ENCODE measurements around the gene IKBKE. TPM values are rescaled to one million over a fixed set of nuclear protein-coding genes. Genes with fewer than 3 reads are reported as not detected.

The IKBKE gene
- total RNA-seq, 2 experiments from 2014 or later: 68.3 to 70.1 TPM

GRCh38 chr1:206489980-206490770 is 19.9 kb downstream of the IKBKE start:
- POLR2A ChIA-PET: interaction anchor here (1.0 to 1.8 kb wide), 4 partner anchors 12 to 93 kb away, joined by 3 to 6 read pairs (median 4); partner anchors contain the start of gene RASSF5
- CTCF ChIA-PET: interaction anchor here (0.6 to 3.6 kb wide), 28 partner anchors 9 to 178 kb away, joined by 3 to 30 read pairs (median 6); partner anchors contain the start of genes DYRK3, EIF2D and IKBKE
- Mint-ChIP-seq H3K27ac (peak overlapping the region; percentile 68), H3K27me3 (ENCODE audit: low read depth) (no peaks in the 10 kb centered on the region), H3K4me1 (ENCODE audit: low read depth) (peaks cover 21% of the 10 kb centered on the region), H3K36me3 (ENCODE audit: low read depth) (peaks cover 67% of the 10 kb centered on the region), H3K4me3 (no peak overlapping the region), H3K9me3 (ENCODE audit: insufficient read depth) (no peaks in the 10 kb centered on the region)
- ATAC-seq (peak; percentile 84), DNase-seq (peak; percentile 78)

DNA sequence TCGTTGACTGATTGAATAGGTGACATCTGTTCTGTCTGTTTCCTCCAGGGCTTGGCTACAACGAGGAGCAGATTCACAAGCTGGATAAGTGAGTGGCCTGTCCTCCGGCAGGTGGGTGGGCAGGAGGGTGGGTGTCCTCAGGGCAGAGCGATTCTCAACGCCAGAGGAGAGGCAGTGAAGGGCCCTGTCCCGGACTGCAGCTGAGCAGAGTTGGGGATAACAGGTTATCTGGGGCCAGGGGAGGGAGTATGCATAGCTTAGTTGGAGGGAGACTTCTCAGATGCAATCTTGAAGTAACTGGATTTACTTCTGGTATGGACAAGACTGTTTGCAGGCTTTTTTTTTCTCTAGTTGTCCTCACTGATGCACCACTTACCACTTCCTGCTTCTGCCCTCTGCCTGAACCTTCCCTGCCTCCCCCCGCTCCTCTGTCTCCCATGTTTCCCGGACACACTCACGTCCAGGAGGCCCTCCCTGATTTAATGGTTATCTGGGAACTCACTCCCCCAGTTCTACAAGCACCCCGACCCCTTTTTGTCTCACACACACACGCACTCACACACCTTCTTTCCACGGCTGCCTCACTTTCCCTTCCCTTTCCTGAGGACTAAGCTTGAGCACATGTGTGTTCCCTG is 20.6 kb downstream of the IKBKE start:
- Mint-ChIP-seq H3K36me3 (ENCODE audit: low read depth) (peaks cover 65% of the 10 kb centered on the region), H3K27ac (peak overlapping the region; percentile 68), H3K27me3 (ENCODE audit: low read depth) (no peaks in the 10 kb centered on the region), H3K4me1 (ENCODE audit: low read depth) (peaks cover 21% of the 10 kb centered on the region), H3K4me3 (no peak overlapping the region), H3K9me3 (ENCODE audit: insufficient read depth) (no peaks in the 10 kb centered on the region)
- ATAC-seq (no peak), DNase-seq (no peak)
- POLR2A ChIA-PET: interaction anchor here (1.0 to 1.8 kb wide), 4 partner anchors 12 to 92 kb away, joined by 3 to 6 read pairs (median 4); partner anchors contain the start of gene RASSF5
- CTCF ChIA-PET: interaction anchor here (0.6 to 3.6 kb wide), 27 partner anchors 8 to 177 kb away, joined by 3 to 30 read pairs (median 5); partner anchors contain the start of genes DYRK3, EIF2D and IKBKE

GRCh38 chr1:206491616-206492015 is 21.3 kb downstream of the IKBKE start:
- Mint-ChIP-seq H3K27me3 (ENCODE audit: low read depth) (no peaks in the 10 kb centered on the region), H3K4me1 (ENCODE audit: low read depth) (peaks cover 25% of the 10 kb centered on the region), H3K36me3 (ENCODE audit: low read depth) (peaks cover 71% of the 10 kb centered on the region), H3K27ac (peak overlapping the region; percentile 32), H3K9me3 (ENCODE audit: insufficient read depth) (no peaks in the 10 kb centered on the region), H3K4me3 (no peak overlapping the region)
- ChIA-PET CTCF (interaction anchor here (1.5 to 3.6 kb wide), 10 partner anchors 11 to 175 kb away, joined by 3 to 28 read pairs (median 12); partner anchors contain the start of genes DYRK3 and IKBKE), POLR2A (interaction anchor here (1.1 kb wide), 1 partner anchor 15 kb away, joined by 3 read pairs; no protein-coding TSS in a partner anchor)
- ATAC-seq (no peak), DNase-seq (no peak)

- Mint-ChIP-seq H3K4me1 (ENCODE audit: low read depth) (peaks cover 25% of the 10 kb centered on the region), H3K27ac (no peak overlapping the region), H3K4me3 (no peak overlapping the region), H3K9me3 (ENCODE audit: insufficient read depth) (no peaks in the 10 kb centered on the region), H3K27me3 (ENCODE audit: low read depth) (no peaks in the 10 kb centered on the region), H3K36me3 (ENCODE audit: low read depth) (peaks cover 70% of the 10 kb centered on the region)
- no peak for ATAC-seq
- CTCF ChIA-PET: interaction anchor here (1.1 to 3.6 kb wide), 4 partner anchors 13 to 143 kb away, joined by 3 to 20 read pairs (median 4); partner anchors contain the start of gene DYRK3
- DNase-seq: no peak
- POLR2A ChIA-PET: interaction anchor here (1.1 kb wide), 2 partner anchors 14 to 33 kb away, joined by 3 to 4 read pairs; no protein-coding TSS in a partner anchor
Observed at GRCh38 chr1:206492589-206492988, 22.3 kb downstream of the IKBKE start.

GRCh38 chr1:206493279-206493678 is 23.0 kb downstream of the IKBKE start:
- no peak overlapping the region for H3K4me3 Mint-ChIP-seq
- DNase-seq: no peak
- CTCF ChIA-PET: interaction anchor here (1.1 to 1.6 kb wide), 3 partner anchors 14 to 142 kb away, joined by 3 to 5 read pairs (median 3); partner anchors contain the start of gene DYRK3
- H3K9me3 Mint-ChIP-seq (ENCODE audit: insufficient read depth): no peaks in the 10 kb centered on the region
- H3K36me3 Mint-ChIP-seq (ENCODE audit: low read depth): peaks cover 64% of the 10 kb centered on the region
- POLR2A ChIA-PET: interaction anchor here (1.1 kb wide), 1 partner anchor 34 kb away, joined by 4 read pairs; no protein-coding TSS in a partner anchor
- peaks cover 25% of the 10 kb centered on the region for H3K4me1 Mint-ChIP-seq (ENCODE audit: low read depth)
- H3K27ac Mint-ChIP-seq: no peak overlapping the region
- no peak for ATAC-seq
- no peaks in the 10 kb centered on the region for H3K27me3 Mint-ChIP-seq (ENCODE audit: low read depth)

DNA sequence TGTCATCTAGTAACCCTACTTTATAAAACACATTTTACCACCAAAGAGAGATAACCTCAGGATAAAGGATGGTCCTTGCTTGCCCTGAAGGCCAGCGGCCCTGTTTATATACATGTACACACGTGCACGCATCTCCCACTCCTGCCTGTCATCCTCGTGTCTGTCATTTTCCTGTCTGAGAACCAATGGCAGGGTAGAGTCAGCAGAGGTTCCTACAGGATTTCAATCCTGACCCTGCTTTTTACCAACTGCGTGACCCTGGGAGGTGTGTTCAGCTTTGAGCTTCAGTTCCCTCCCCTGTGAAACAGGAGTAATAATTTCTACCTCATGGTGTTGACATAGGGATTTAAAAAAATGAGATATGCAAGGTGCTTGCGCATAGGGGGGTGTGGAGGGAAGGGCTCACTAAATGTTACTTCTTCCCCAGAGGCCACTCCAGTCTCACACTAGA is 24.8 kb downstream of the IKBKE start:
- ATAC-seq (no peak), DNase-seq (no peak)
- Mint-ChIP-seq H3K4me1 (ENCODE audit: low read depth) (peaks cover 22% of the 10 kb centered on the region), H3K9me3 (ENCODE audit: insufficient read depth) (no peaks in the 10 kb centered on the region), H3K27me3 (ENCODE audit: low read depth) (no peaks in the 10 kb centered on the region), H3K4me3 (no peak overlapping the region), H3K27ac (peak overlapping the region; percentile 25), H3K36me3 (ENCODE audit: low read depth) (peaks cover 66% of the 10 kb centered on the region)
- ChIA-PET CTCF (interaction anchor here (0.9 to 2.2 kb wide), 9 partner anchors 8 to 169 kb away, joined by 3 to 13 read pairs (median 5); partner anchors contain the start of gene EIF2D), POLR2A (interaction anchor here (0.8 kb wide), 1 partner anchor 9 kb away, joined by 3 read pairs; no protein-coding TSS in a partner anchor)

- H3K4me3 Mint-ChIP-seq: no peak overlapping the region
- H3K27me3 Mint-ChIP-seq (ENCODE audit: low read depth): no peaks in the 10 kb centered on the region
- no peak overlapping the region for H3K27ac Mint-ChIP-seq
- H3K4me1 Mint-ChIP-seq (ENCODE audit: low read depth): peaks cover 18% of the 10 kb centered on the region
- no peak for ATAC-seq
- ChIA-PET CTCF (interaction anchor here (0.6 to 2.2 kb wide), 10 partner anchors 10 to 169 kb away, joined by 3 to 13 read pairs (median 5); partner anchors contain the start of gene EIF2D), POLR2A (interaction anchor here (0.8 to 1.2 kb wide), 2 partner anchors 9 to 26 kb away, joined by 3 to 4 read pairs; partner anchors contain the start of gene IKBKE)
- peaks cover 63% of the 10 kb centered on the region for H3K36me3 Mint-ChIP-seq (ENCODE audit: low read depth)
- no peaks in the 10 kb centered on the region for H3K9me3 Mint-ChIP-seq (ENCODE audit: insufficient read depth)
- DNase-seq: no peak
Observed at GRCh38 chr1:206495493-206496046, 25.3 kb downstream of the IKBKE start.

DNA sequence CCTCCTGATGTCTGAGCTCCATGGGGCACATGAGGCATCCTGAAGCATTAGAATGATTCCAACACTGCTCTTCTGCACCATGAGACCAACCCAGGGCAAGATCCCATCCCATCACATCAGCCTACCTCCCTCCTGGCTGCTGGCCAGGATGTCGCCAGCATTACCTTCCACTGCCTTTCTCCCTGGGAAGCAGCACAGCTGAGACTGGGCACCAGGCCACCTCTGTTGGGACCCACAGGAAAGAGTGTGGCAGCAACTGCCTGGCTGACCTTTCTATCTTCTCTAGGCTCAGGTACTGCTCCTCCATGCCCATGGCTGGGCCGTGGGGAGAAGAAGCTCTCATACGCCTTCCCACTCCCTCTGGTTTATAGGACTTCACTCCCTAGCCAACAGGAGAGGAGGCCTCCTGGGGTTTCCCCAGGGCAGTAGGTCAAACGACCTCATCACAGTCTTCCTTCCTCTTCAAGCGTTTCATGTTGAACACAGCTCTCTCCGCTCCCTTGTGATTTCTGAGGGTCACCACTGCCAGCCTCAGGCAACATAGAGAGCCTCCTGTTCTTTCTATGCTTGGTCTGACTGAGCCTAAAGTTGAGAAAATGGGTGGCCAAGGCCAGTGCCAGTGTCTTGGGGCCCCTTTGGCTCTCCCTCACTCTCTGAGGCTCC is 26.0 kb downstream of the IKBKE start:
- H3K4me3 Mint-ChIP-seq: no peak overlapping the region
- ChIA-PET CTCF (interaction anchor here (0.6 to 2.2 kb wide), 11 partner anchors 9 to 168 kb away, joined by 3 to 13 read pairs (median 5); partner anchors contain the start of gene EIF2D), POLR2A (interaction anchor here (0.6 to 1.2 kb wide), 3 partner anchors 11 to 67 kb away, joined by 3 to 8 read pairs (median 4); partner anchors contain the start of genes IKBKE and RASSF5)
- peaks cover 11% of the 10 kb centered on the region for H3K4me1 Mint-ChIP-seq (ENCODE audit: low read depth)
- no peak overlapping the region for H3K27ac Mint-ChIP-seq
- H3K36me3 Mint-ChIP-seq (ENCODE audit: low read depth): peaks cover 56% of the 10 kb centered on the region
- ATAC-seq (no peak), DNase-seq (no peak)
- no peaks in the 10 kb centered on the region for H3K9me3 Mint-ChIP-seq (ENCODE audit: insufficient read depth)
- no peaks in the 10 kb centered on the region for H3K27me3 Mint-ChIP-seq (ENCODE audit: low read depth)

DNA sequence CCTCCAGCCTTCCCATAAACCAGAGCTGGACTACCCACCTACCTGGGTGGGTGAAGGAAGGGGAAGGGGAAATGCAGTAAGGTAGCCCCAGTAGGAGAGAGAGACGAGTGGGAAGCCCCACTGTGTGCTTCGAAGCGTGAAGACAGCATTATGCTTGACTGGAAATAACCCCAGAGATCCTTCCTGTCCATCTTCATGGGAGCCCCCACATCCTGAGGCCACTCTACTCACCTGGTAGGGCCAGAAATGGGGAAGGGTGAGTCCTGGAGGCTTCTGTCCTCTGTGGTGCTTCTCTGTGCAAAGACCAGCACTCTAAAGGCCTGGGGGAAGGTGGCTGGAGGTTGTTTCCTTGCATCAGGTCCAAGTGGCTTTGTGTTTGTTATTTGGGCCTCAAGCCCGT is 27.1 kb downstream of the IKBKE start:
- Mint-ChIP-seq H3K4me1 (ENCODE audit: low read depth) (peaks cover 7% of the 10 kb centered on the region), H3K4me3 (no peak overlapping the region), H3K36me3 (ENCODE audit: low read depth) (peaks cover 55% of the 10 kb centered on the region), H3K27ac (no peak overlapping the region), H3K9me3 (ENCODE audit: insufficient read depth) (no peaks in the 10 kb centered on the region), H3K27me3 (ENCODE audit: low read depth) (no peaks in the 10 kb centered on the region)
- POLR2A ChIA-PET: interaction anchor here (0.6 to 2.1 kb wide), 2 partner anchors 18 to 61 kb away, joined by 3 to 5 read pairs; no protein-coding TSS in a partner anchor
- no peak for ATAC-seq
- CTCF ChIA-PET: interaction anchor here (0.8 to 1.9 kb wide), 3 partner anchors 8 to 162 kb away, joined by 3 to 7 read pairs (median 3); no protein-coding TSS in a partner anchor
- no peak for DNase-seq

- H3K4me1 Mint-ChIP-seq (ENCODE audit: low read depth): peaks cover 7% of the 10 kb centered on the region
- ChIA-PET CTCF (interaction anchor here (0.8 to 2.3 kb wide), 4 partner anchors 8 to 162 kb away, joined by 3 to 7 read pairs (median 4); no protein-coding TSS in a partner anchor), POLR2A (interaction anchor here (0.6 to 2.1 kb wide), 2 partner anchors 18 to 62 kb away, joined by 3 to 5 read pairs; no protein-coding TSS in a partner anchor)
- no peak overlapping the region for H3K27ac Mint-ChIP-seq
- no peaks in the 10 kb centered on the region for H3K9me3 Mint-ChIP-seq (ENCODE audit: insufficient read depth)
- H3K27me3 Mint-ChIP-seq (ENCODE audit: low read depth): no peaks in the 10 kb centered on the region
- H3K4me3 Mint-ChIP-seq: no peak overlapping the region
- ATAC-seq (no peak), DNase-seq (no peak)
- peaks cover 51% of the 10 kb centered on the region for H3K36me3 Mint-ChIP-seq (ENCODE audit: low read depth)
Observed at GRCh38 chr1:206497774-206498173, 27.5 kb downstream of the IKBKE start.
